ENCODE measurements around the gene ELMO1.

Gene ELMO1

DNA sequence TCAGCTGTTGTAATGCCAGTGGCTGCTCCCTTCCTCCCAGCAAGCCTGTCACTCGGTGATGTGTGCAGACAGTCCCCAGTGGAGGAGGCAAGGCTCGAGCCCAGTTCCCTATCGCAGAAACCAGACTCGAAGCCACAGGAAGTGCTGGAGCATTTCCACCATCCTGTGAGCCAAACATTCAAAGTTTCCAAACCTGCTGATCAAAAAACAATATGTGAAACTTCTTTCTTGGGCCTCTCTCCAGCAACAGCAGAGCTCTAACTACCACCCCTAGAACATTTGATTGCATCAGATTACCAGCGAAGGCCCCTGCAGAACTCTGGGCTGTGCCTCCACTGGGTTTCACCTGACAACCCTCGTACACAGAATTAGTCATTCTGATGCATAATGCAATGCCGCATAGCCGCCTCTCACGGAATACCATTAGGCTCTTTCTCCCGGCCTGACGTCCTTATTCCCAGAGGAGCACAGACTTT lies 94.0 kb downstream of the ELMO1 start:
- Histone ChIP-seq H3K27ac (ENCODE audit: low read depth, low read length) (peak overlapping the region; percentile 33), H3K18ac (ENCODE audit: low read length) (peak overlapping the region; percentile 62), H3K79me2 (ENCODE audit: control insufficient read depth, insufficient read depth, low read length) (no peaks in the 10 kb centered on the region), H3K9ac (ENCODE audit: low read length) (no peak overlapping the region), H3K4ac (ENCODE audit: low read depth, low read length) (peak overlapping the region; percentile 50), H3K56ac (ENCODE audit: low read length) (peak overlapping the region; percentile 49), H3K36me3 (ENCODE audit: control insufficient read depth, insufficient read depth, low read length) (no peaks in the 10 kb centered on the region), H3K79me1 (ENCODE audit: low read length) (no peaks in the 10 kb centered on the region), H3K4me3 (ENCODE audit: low read length) (no peak overlapping the region), H2BK120ac (ENCODE audit: low read depth, low read length) (peak overlapping the region; percentile 92), H3K27me3 (ENCODE audit: insufficient read depth, low read length, poor library complexity) (no peaks in the 10 kb centered on the region), H2AK5ac (ENCODE audit: low read length) (no peak overlapping the region), H4K8ac (ENCODE audit: low read depth, low read length) (no peak overlapping the region), H3K4me1 (ENCODE audit: control insufficient read depth, low read depth, low read length) (peaks cover 11% of the 10 kb centered on the region), H3K23ac (ENCODE audit: low read length) (peak overlapping the region; percentile 11), H2BK15ac (replicated peaks; ENCODE audit: low read depth) (peak overlapping the region; percentile 93), H2BK5ac (ENCODE audit: low read length) (peak overlapping the region; percentile 8), H3K4me2 (ENCODE audit: low read length) (no peak overlapping the region), H4K5ac (ENCODE audit: low read length) (no peak overlapping the region)
- DNase-seq = peak; percentile 70
- WGBS (ENCODE audit: extremely low coverage, insufficient coverage, low lambda C conversion rate) = no CpG with 5 or more reads among the region's 11 CpGs

DNA sequence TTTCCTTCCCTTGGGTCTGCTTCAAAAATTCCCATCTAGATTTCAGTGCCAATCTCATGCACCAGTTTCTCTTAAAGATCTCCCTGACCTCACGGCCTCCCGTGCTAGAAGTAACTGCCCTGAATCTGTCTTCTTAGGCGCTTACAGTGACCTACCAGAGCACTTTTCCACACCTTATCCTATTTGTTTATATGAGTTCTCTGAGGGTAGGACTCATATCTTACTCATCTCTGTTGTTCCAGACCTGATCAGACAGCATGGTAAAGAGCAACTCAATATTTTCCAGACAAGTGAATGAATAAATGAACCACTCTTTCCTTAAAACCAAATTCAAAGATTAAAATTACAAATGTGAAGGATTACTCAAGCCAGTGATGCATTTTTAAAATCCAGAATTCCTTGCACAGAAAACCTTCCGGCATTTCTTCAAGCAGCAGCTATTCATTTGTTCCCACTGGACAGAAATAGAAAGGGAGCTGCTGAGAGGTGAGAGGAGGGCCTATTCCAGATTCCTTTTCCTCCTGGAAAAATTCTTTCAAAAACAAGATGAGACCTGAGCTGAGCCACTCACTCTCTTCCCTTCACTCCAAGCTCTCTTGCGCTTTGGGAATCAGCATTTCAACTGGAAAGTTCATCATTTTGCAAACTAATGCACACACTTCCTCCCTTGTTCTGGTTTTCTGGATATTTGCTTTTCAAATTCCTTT lies 94.6 kb downstream of the ELMO1 start:
- WGBS (ENCODE audit: extremely low coverage, insufficient coverage, low lambda C conversion rate) = no CpG with 5 or more reads among the region's 5 CpGs
- H3K27ac ChIP-seq (ENCODE audit: low read depth, low read length) = peak overlapping the region; percentile 18
- H3K18ac ChIP-seq (ENCODE audit: low read length) = peak overlapping the region; percentile 81

DNA sequence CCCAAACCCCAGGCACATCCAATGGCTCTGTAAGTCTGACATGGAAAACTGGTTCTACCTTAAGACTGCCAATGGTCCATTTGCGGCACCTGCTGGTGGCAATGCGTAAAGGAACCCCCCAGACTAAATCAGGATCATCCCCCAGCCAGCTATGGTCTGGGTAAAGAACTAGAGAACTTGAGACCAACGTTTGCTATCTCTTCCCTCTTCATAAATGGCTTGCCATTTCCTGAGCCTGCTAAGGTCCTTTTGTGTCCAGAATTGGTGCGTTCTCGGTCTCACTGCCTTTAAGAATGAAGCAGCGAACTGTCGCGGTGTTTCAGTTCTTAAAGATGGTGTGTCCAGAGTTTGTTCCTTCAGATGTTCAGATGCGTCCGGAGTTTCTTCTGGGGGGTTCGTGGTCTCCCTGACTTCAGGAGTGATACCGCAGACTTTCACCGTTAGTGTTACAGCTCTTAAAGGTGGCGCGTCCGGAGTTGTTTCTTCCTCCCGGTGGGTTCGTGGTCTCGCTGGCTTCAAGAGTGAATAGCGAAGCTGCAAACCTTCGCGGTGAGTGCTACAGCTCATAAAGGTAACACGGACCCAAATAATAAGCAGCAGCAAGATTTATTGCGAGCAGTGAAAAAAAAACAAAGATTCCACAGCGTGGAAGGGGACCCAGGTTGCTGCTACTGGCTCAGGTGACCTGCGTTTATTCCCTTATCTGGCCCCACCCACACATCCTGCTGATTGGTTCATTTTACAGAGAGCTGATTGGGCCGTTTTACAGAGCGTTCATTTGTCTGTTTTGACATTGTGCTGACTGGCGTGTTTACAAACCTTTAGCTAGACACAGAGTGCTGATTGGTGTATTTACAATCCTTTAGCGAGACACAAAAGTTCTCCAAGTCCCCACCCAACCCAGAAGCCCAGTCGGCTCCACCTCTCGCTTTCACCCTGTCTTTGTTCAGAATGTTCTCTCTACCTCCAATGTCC lies 95.4 kb downstream of the ELMO1 start:
- Histone ChIP-seq H2BK120ac (ENCODE audit: low read depth, low read length) (peak overlapping the region; percentile 74), H3K27me3 (ENCODE audit: insufficient read depth, low read length, poor library complexity) (no peaks in the 10 kb centered on the region), H3K79me2 (ENCODE audit: control insufficient read depth, insufficient read depth, low read length) (no peaks in the 10 kb centered on the region), H4K8ac (ENCODE audit: low read depth, low read length) (no peak overlapping the region), H2BK5ac (ENCODE audit: low read length) (no peak overlapping the region), H3K27ac (ENCODE audit: low read depth, low read length) (no peak overlapping the region), H2AK5ac (ENCODE audit: low read length) (no peak overlapping the region), H3K4me3 (ENCODE audit: low read length) (no peak overlapping the region), H4K5ac (ENCODE audit: low read length) (no peak overlapping the region), H3K4me2 (ENCODE audit: low read length) (no peak overlapping the region), H3K9ac (ENCODE audit: low read length) (no peak overlapping the region), H3K4ac (ENCODE audit: low read depth, low read length) (no peak overlapping the region), H2BK15ac (replicated peaks; ENCODE audit: low read depth) (no peak overlapping the region), H3K4me1 (ENCODE audit: control insufficient read depth, low read depth, low read length) (peaks cover 7% of the 10 kb centered on the region), H3K56ac (ENCODE audit: low read length) (peak overlapping the region; percentile 25), H3K79me1 (ENCODE audit: low read length) (no peaks in the 10 kb centered on the region), H3K18ac (ENCODE audit: low read length) (peak overlapping the region; percentile 81), H3K23ac (ENCODE audit: low read length) (no peak overlapping the region), H3K36me3 (ENCODE audit: control insufficient read depth, insufficient read depth, low read length) (no peaks in the 10 kb centered on the region)
- DNase-seq = peak; percentile 75
- no CpG with 5 or more reads among the region's 32 CpGs for WGBS (ENCODE audit: extremely low coverage, insufficient coverage, low lambda C conversion rate)

More for the DNA sequence above, 94.6 kb downstream of the ELMO1 start:
- Histone ChIP-seq H4K8ac (ENCODE audit: low read depth, low read length) (no peak overlapping the region), H2AK5ac (ENCODE audit: low read length) (no peak overlapping the region), H3K23ac (ENCODE audit: low read length) (no peak overlapping the region), H4K5ac (ENCODE audit: low read length) (no peak overlapping the region), H3K36me3 (ENCODE audit: control insufficient read depth, insufficient read depth, low read length) (no peaks in the 10 kb centered on the region), H3K56ac (ENCODE audit: low read length) (peak overlapping the region; percentile 49), H3K4me1 (ENCODE audit: control insufficient read depth, low read depth, low read length) (peaks cover 11% of the 10 kb centered on the region), H2BK5ac (ENCODE audit: low read length) (no peak overlapping the region), H3K79me2 (ENCODE audit: control insufficient read depth, insufficient read depth, low read length) (no peaks in the 10 kb centered on the region), H2BK15ac (replicated peaks; ENCODE audit: low read depth) (no peak overlapping the region), H3K4ac (ENCODE audit: low read depth, low read length) (peak overlapping the region; percentile 50), H2BK120ac (ENCODE audit: low read depth, low read length) (peak overlapping the region; percentile 92), H3K79me1 (ENCODE audit: low read length) (no peaks in the 10 kb centered on the region), H3K9ac (ENCODE audit: low read length) (no peak overlapping the region), H3K4me2 (ENCODE audit: low read length) (no peak overlapping the region), H3K27me3 (ENCODE audit: insufficient read depth, low read length, poor library complexity) (no peaks in the 10 kb centered on the region), H3K4me3 (ENCODE audit: low read length) (no peak overlapping the region)
- DNase-seq = no peak

DNA sequence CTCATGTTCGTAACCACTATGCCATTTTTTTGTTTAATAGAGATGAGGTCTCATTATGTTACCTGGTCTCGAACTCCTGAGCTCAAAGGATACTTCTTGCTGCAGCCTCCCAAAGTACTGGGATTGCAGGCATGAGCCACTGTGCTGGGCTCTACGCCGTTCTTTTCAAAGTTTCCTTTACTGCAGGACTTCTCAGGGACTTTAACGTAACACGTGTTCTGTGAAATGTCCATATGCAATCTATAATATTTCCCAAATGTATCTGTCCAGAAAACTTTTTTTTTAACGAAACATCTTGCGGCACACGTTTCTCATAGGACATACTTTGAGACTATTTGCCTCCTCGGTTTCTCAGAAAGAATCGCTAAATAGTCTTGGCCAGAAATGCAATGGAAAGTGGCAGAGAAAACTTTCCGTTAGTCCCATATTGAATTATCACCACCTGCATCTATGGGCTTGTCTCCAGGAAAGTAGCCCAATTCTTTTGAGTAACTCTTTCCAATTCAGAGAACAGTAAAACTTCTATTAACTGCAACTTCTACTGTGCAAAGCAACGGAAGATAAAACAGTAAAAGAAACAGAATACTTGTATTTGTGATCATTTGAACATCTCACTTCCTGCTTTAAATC lies 96.3 kb downstream of the ELMO1 start:
- no peak overlapping the region for H3K56ac ChIP-seq (ENCODE audit: low read length)
- H2BK120ac ChIP-seq (ENCODE audit: low read depth, low read length) = no peak overlapping the region
- H3K4me3 ChIP-seq (ENCODE audit: low read length) = no peak overlapping the region
- no peak overlapping the region for H2BK5ac ChIP-seq (ENCODE audit: low read length)
- no peak overlapping the region for H2BK15ac ChIP-seq (replicated peaks; ENCODE audit: low read depth)
- no peak overlapping the region for H3K9ac ChIP-seq (ENCODE audit: low read length)
- peaks cover 6% of the 10 kb centered on the region for H3K4me1 ChIP-seq (ENCODE audit: control insufficient read depth, low read depth, low read length)
- no peaks in the 10 kb centered on the region for H3K36me3 ChIP-seq (ENCODE audit: control insufficient read depth, insufficient read depth, low read length)
- H3K27me3 ChIP-seq (ENCODE audit: insufficient read depth, low read length, poor library complexity) = no peaks in the 10 kb centered on the region
- H3K79me2 ChIP-seq (ENCODE audit: control insufficient read depth, insufficient read depth, low read length) = no peaks in the 10 kb centered on the region
- no peak overlapping the region for H2AK5ac ChIP-seq (ENCODE audit: low read length)
- no peak overlapping the region for H3K23ac ChIP-seq (ENCODE audit: low read length)
- H4K5ac ChIP-seq (ENCODE audit: low read length) = no peak overlapping the region
- no peak overlapping the region for H3K18ac ChIP-seq (ENCODE audit: low read length)
- no peak overlapping the region for H3K27ac ChIP-seq (ENCODE audit: low read depth, low read length)
- DNase-seq = no peak
- H3K4me2 ChIP-seq (ENCODE audit: low read length) = no peak overlapping the region
- no CpG with 5 or more reads among the region's 13 CpGs for WGBS (ENCODE audit: extremely low coverage, insufficient coverage, low lambda C conversion rate)
- H3K79me1 ChIP-seq (ENCODE audit: low read length) = no peaks in the 10 kb centered on the region
- no peak overlapping the region for H3K4ac ChIP-seq (ENCODE audit: low read depth, low read length)
- H4K8ac ChIP-seq (ENCODE audit: low read depth, low read length) = no peak overlapping the region

DNA sequence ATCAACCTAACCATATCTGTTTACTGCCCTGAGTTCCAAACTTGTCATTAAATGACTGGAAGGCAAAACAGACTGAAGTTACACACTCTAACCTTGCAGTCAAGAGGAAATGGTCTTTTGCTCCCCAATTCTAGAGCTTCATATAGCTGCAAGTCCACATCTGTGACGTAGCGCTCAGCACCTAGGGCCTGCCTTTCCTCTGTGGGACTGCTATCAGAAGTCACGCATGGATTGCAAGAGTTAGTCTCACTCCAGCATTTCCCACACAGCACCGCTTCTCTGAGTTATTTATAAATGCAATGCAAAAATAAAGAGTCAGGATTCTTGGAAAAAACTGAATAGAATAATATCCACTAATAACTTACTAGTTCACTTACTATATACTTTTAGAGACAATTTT lies 96.9 kb downstream of the ELMO1 start:
- no peak overlapping the region for H3K9ac ChIP-seq (ENCODE audit: low read length)
- WGBS (ENCODE audit: extremely low coverage, insufficient coverage, low lambda C conversion rate) = no CpG with 5 or more reads among the region's 4 CpGs

More for the DNA sequence above, 96.9 kb downstream of the ELMO1 start:
- H3K23ac ChIP-seq (ENCODE audit: low read length) = no peak overlapping the region
- H3K36me3 ChIP-seq (ENCODE audit: control insufficient read depth, insufficient read depth, low read length) = no peaks in the 10 kb centered on the region
- no peak overlapping the region for H3K18ac ChIP-seq (ENCODE audit: low read length)
- H3K4me1 ChIP-seq (ENCODE audit: control insufficient read depth, low read depth, low read length) = peaks cover 4% of the 10 kb centered on the region
- H3K27ac ChIP-seq (ENCODE audit: low read depth, low read length) = no peak overlapping the region
- peak overlapping the region; percentile 52 for H3K56ac ChIP-seq (ENCODE audit: low read length)
- H2AK5ac ChIP-seq (ENCODE audit: low read length) = no peak overlapping the region
- no peak overlapping the region for H3K4ac ChIP-seq (ENCODE audit: low read depth, low read length)
- DNase-seq = no peak
- no peak overlapping the region for H4K8ac ChIP-seq (ENCODE audit: low read depth, low read length)
- H3K79me2 ChIP-seq (ENCODE audit: control insufficient read depth, insufficient read depth, low read length) = no peaks in the 10 kb centered on the region
- no peak overlapping the region for H2BK5ac ChIP-seq (ENCODE audit: low read length)
- no peaks in the 10 kb centered on the region for H3K27me3 ChIP-seq (ENCODE audit: insufficient read depth, low read length, poor library complexity)
- H2BK15ac ChIP-seq (replicated peaks; ENCODE audit: low read depth) = no peak overlapping the region
- H4K5ac ChIP-seq (ENCODE audit: low read length) = no peak overlapping the region
- H2BK120ac ChIP-seq (ENCODE audit: low read depth, low read length) = no peak overlapping the region
- no peaks in the 10 kb centered on the region for H3K79me1 ChIP-seq (ENCODE audit: low read length)
- H3K4me3 ChIP-seq (ENCODE audit: low read length) = no peak overlapping the region
- H3K4me2 ChIP-seq (ENCODE audit: low read length) = no peak overlapping the region
